NCI-H69 (cell line): Measurements from ENCODE around the gene C12orf76.
"Not testable (repeated sequence)": the region's sequence is repeated elsewhere in the genome, so short reads cannot be mapped to it uniquely, and the experiment has no call there.

Experiments
- DNase-seq: peaks from one replicate; lab custom pipeline; 2025; lab: John Stamatoyannopoulos, UW

C12orf76 gene

DNA sequence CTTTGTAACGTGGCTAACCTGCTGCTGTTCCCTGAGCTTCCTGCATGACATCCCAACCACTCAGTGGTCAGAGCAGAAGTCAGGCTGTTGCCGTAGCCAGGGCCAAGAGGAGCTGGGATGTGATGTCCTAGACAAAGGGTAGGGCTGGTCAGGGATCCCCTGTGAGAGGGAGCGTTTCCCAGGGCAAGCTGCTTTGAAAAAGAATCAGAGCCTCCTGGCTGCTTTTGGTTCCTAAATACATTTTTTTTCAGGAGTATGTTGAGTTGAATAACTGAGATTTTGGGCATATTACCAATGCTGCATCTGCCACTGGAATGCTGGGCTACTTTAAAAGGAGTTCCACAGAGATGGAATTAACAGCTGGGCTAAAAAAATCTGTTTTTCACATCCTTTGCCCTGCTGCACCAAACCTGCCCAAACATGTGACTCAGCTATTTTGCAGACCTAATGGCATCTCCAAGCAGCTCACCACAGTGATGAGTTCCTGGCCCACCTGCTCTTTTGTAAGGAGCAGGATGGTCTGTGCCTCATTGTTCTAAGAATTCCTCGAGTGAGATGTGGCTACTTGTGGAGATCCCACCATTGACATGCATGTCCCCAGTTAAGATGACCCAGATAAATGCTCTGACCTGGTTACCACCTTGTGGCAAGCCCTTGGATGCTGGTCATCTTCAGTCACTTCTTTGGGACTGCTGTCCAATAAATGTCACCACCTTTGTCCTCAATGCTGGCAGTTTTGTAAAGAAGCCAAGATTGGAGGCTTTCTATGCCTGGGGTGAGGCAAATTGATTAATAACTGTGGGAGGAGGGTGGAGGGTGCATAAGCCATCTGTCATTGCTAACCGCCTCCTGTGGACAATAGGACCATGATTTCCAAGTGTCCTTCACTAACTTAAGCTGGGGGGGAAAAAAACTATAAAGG lies 25.0 kb downstream of the C12orf76 start:
- peak; percentile 89 for DNase-seq

DNA sequence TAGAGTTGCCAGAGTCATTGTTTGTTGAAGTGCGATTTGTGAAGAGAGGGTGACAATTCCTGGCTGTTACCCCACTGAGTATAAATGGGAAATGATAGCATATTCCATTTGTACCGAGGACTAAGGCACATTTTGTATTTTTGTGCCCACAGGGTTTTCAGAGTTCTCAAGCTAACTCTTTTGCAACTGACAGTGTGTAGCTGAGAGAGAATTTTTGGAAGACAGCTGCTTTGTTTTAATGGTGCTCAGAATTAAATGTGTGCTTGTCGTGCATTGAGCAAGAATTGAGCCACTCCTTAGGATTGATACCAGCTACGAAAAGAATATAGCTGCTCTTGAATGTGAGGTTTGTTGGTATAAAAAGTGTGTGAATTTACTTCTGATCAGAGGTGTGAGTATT lies 27.4 kb downstream of the C12orf76 start:
- DNase-seq: no peak

DNA sequence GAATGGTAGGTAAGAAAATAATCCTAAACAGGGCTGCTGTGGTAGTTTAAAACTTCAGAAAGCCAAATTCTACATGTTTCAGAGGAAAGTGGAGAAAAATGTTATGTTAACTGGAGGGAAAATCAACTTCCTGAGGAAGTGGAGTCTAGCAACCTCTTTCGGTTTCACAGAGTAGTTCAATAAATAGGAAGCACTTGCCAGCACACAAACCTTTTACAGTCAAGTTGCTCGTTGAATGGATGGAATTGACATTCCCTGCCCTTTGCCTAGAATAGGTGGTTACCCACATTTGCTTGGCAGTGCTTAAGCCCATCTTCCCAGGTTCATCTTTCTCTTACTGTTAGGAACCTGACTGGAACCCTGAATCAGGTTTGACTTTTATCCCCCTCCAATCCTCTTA lies 33.2 kb downstream of the C12orf76 start:
- DNase-seq: no peak

- DNase-seq: no peak
These were observed 35.7 kb downstream of the C12orf76 start for GRCh38 chr12:110012659-110013058.

- DNase-seq: no peak
These were observed 36.2 kb downstream of the C12orf76 start for GRCh38 chr12:110012137-110012536.

- no peak for DNase-seq
These were observed 37.2 kb downstream of the C12orf76 start for GRCh38 chr12:110010853-110011723.

DNA sequence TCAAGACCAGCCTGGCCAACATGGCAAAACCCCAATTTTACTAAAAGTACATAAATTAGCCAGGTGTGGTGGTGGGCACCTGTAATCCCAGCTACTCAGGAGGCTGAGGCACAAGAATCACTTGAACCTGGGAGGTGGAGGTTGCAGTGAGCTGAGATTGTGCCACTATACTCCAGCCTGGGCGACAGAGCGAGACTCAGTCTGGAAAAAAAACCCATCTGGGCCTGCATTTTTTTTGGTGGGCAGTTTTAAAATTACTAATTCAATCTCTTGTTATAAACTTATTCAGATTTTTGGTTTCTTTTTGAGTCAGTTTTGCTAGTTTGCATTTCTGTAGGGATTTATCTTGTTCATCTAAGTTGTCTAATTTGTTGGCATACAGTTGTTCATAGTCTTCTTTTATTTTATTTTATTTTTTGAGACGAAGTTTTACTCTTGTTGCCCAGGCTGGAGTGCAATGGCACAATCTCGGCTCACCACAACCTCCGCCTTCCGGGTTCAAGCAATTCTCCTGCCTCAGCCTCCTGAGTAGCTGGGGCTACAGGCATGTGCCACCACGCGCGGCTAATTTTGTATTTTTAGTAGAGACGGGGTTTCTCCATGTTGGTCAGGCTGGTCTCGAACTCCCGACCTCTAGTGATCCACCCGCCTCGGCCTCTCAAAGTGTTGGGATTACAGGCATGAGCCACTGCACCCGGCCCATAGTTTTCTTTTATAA lies 39.5 kb downstream of the C12orf76 start:
- DNase-seq: not testable (repeated sequence)

GRCh38 chr12:110007881-110008280 lies 40.4 kb downstream of the C12orf76 start:
- DNase-seq: no peak

GRCh38 chr12:110006115-110006514 lies 42.2 kb downstream of the C12orf76 start:
- no peak for DNase-seq

- no peak for DNase-seq
These were observed 42.9 kb downstream of the C12orf76 start for GRCh38 chr12:110005319-110005973.

DNA sequence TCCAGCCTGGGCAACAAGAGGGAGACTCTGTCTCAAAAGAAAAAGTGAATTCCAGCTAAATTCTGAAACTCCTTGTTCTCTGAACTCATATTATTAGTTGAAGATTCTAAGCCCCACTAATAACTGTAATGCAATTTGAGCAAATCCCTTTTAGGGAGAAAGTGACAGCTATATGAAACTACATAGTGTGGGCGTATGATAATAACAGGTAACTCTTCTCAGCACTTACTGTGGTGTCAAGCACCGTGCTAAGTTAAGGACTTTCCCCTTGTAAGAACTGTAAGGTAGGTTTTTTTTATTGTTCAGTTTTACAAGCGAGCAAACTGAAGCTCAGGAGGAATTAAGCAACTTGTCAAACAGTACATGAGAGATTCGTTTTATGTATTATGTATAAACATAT lies 43.7 kb downstream of the C12orf76 start:
- no peak for DNase-seq

DNA sequence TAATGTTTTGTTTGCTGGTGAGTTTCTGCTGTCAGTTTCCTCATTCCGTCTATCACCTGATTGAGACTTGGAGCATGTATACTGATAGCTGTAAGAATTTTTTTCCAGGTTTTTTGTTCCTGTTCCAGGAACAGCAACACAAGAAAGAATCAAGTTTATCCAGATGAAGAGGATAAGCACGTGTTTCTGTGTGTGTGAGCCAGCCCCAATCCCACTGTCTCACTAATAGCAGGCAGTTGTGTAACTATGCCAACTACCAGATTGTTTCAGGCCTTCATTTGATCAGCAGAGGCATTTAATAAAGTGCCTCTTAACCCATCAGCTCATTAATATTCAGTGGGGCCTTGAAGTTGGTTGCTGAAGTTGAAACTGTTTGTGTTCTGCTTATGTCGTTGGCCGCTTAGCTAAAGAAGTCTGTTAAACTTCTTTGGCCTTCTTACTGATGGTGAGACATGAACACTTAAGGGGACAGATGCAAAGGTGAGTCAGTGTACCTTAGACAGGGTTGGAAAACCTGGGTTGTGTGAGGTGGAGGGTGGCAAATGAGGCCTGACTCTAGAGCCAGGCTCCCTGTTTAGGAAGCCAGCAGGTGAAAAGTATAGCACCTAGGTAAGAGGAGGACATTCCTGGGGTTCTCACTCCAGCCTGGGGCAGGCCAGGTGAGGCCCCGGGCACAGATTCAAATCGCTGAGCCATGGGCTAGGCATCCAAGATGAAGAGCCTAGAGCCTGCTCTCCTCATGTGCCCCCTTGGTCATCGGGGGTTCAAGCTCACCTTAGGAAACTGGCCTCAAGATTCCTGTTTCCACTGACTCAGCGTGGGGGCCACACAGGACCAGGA lies 45.4 kb downstream of the C12orf76 start:
- no peak for DNase-seq

DNA sequence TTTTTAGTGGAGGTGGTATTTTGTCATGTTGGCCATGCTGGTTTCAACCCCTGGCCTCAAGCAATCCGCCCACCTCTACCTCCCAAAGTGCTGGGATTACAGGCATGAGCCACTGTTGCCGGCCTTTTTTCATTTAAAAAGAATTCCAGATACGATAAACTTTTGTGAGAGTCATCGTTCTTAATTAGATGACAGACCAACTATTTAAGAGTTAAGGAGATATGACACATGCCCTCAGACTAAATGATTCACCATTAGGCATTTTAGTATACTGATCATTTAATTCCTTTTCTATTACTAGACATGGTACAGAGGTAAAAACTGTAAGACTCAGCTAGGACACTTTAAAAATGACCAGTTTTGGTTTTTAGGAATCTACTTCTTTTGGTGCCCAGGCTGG lies 46.7 kb downstream of the C12orf76 start:
- DNase-seq: no peak

DNA sequence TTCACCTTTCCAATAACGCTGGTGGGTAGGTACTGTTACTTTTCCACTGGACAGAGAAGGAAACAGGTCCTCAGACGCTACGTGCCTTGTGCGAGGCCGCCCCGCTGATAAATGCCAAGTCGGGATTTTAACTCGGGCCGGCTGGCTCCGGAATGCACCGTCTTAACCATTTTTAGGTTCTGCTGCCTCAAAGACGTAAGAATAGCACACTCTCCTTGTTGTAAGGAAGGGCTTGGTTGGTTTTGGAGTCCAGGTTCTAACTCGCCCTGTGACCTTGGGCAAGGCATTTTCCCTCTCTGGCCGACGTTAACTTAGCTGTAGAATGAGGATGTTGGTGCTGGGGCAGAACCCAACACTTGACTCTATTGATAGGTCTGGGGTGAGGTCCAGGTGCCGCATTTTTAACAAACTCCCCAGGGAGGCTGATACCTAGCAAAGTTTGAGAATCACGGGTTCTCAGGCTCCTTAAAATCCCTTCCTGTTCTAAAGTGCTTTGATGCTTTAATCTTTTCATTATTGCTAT lies 48.3 kb downstream of the C12orf76 start:
- peak; percentile 43 for DNase-seq

GRCh38 chr12:109999649-109999971 lies 48.7 kb downstream of the C12orf76 start:
- DNase-seq: no peak

- peak; percentile 97 for DNase-seq
These were observed 49.2 kb downstream of the C12orf76 start, which contains the start of gene ANKRD13A for GRCh38 chr12:109998904-109999648. Gene ANKRD13A (plus strand): TSS chr12:109999430. CDS start chr12:109999689, 259 bp downstream.

DNA sequence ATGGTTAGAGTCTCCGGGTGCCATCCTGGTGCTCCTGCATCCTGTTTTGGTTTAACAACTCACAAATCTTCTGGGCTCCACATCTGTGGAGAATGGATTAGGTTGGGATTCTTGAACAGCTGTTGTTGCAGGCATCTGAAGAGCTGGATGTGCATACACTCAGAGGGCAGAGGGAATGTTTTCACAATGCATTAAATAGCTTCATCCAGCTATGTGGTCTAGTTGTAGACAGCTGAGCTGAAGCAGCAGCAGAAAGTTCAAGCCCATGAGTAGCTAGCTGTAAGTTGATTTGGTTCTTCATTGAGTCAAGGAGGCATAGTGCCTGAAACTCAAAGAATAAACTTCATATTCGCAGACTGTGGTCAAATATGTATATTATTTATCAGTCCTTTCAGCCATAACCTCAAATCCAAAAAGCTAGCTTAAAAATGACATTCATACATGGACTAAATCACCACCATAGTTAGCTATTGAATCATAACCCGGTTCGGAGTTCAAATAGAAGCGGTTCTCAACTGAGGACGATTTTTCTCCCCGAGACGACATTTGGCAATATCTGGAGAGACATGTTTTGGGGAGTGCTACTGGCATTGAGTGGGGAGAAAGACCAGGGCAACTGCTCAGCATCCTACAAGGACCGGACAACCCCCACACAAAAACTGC lies 50.0 kb downstream of the C12orf76 start:
- peak; percentile 38 for DNase-seq

- no peak for DNase-seq
These were observed 50.9 kb downstream of the C12orf76 start for GRCh38 chr12:109997393-109997792.

- no peak for DNase-seq
These were observed 51.9 kb downstream of the C12orf76 start for GRCh38 chr12:109996483-109996853.
